CD1c-positive myeloid dendritic cell (primary cell): ENCODE measurements around the gene SLC25A22.
A peak's percentile ranks its signal among the peaks of the same experiment; 100 is the strongest.

Experiments
- DNase-seq: peaks from one replicate; pipeline ENCODE4 v3.0.0-alpha.2; 2016; ENCODE audit errors: extremely low spot score

Gene SLC25A22

GRCh38 chr11:773425-773824 is 24.7 kb downstream of the SLC25A22 start:
- DNase-seq = no peak

DNA sequence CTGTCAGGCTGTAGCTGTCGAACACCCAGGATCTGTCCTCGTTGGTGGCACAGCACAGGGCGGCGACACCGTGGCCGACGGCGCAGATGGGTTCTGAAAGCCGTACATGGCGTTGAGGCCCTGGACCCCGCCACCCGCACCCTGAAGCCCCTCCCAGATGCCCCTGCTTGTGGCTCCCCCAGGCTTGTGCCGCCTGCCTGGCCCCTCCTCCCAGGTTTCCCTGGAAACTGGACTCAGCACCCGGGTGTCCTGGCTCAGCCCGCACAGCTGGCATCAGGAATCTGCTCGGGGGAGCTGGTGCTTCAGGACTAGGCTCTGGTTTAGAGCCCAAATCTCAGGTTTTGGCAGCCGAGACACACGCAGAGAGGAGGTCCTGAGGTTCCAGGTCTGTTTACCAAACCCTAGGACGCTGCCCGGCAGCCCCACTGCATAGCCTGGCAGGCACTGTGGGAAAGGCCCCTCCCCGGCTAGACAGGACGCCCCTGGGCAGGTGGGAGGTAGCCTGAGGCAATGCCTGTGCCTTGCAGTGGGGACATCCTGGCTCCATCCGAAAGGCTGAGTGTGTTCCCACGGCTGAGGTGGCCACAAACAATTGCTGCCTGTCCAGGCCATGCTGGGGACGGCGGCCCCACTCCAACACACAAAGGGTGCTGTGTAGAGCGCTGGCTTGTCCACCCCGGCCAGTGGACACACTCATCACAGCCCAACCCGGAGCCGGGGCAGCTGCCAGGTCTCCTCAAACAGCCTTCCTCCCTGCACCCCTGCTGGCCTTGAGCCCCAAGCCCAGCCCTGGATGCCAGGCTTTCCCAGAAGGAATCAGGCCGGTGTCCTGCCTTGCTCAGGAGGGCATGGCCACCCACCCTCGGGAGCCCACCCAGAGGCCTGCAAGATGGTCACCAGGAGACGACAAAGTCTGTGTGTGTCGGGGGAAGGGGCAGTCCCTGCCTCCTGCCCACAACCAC is 25.4 kb downstream of the SLC25A22 start:
- no peak for DNase-seq

- no peak for DNase-seq
Measured at GRCh38 chr11:771617-772204, 26.4 kb downstream of the SLC25A22 start.

- no peak for DNase-seq
Measured at GRCh38 chr11:770642-771616, 27.2 kb downstream of the SLC25A22 start.

- no peak for DNase-seq
Measured at GRCh38 chr11:769887-770641, 28.0 kb downstream of the SLC25A22 start.

- no peak for DNase-seq
Measured at GRCh38 chr11:767238-767637, 30.8 kb downstream of the SLC25A22 start.

DNA sequence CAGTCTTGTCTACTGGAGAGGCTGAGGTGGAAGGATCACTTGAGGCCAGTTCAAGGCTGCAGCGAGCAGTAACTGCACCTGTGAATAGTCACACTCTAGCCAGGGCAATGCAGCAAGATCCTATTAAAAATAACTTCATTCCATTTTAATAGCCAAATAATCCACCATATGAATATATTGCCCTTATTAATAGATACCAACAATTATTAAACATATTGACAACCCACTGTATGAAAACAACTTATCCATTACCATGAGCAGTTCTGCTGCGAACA is 31.2 kb downstream of the SLC25A22 start:
- DNase-seq = no peak

GRCh38 chr11:766106-766935 is 31.8 kb downstream of the SLC25A22 start:
- DNase-seq = peak; percentile 69

GRCh38 chr11:765802-766091 is 32.3 kb downstream of the SLC25A22 start:
- no peak for DNase-seq

- DNase-seq = peak; percentile 64
Measured at GRCh38 chr11:765025-765801, 32.9 kb downstream of the SLC25A22 start.

- DNase-seq = no peak
Measured at GRCh38 chr11:764322-765024, 33.6 kb downstream of the SLC25A22 start.

DNA sequence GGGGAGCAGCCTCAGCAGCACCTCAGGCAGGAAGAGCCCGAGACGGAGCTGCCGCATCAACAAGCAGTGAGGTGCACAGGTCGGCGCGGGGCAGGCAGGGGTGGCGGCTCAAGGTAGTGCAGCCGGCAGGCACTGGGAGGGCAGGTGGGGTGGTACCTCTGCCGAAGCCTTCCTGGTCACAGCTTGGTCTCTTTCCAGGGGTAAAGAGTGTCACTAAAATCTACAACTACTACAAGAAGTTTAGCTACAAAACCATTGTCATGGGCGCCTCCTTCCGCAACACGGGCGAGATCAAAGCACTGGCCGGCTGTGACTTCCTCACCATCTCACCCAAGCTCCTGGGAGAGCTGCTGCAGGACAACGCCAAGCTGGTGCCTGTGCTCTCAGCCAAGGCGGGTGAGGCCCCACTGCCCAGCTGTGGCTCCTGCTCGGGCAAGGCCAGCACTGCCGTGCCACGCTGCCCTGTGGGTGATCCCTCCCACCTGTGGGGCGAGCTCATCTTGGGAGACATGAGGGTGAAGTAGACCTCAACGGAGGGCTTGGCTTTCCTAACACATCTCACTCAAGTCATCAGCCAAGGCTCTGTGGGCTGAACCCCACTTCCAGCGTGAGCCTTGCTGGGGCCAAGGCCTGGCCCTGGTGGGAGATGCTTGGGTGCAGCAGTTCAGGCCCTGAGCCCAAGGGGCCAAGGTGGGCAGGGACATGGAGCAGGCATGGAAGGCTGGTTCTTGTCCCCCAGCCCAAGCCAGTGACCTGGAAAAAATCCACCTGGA is 34.3 kb downstream of the SLC25A22 start:
- DNase-seq = no peak

- DNase-seq = no peak
Measured at GRCh38 chr11:763073-763463, 35.0 kb downstream of the SLC25A22 start.

DNA sequence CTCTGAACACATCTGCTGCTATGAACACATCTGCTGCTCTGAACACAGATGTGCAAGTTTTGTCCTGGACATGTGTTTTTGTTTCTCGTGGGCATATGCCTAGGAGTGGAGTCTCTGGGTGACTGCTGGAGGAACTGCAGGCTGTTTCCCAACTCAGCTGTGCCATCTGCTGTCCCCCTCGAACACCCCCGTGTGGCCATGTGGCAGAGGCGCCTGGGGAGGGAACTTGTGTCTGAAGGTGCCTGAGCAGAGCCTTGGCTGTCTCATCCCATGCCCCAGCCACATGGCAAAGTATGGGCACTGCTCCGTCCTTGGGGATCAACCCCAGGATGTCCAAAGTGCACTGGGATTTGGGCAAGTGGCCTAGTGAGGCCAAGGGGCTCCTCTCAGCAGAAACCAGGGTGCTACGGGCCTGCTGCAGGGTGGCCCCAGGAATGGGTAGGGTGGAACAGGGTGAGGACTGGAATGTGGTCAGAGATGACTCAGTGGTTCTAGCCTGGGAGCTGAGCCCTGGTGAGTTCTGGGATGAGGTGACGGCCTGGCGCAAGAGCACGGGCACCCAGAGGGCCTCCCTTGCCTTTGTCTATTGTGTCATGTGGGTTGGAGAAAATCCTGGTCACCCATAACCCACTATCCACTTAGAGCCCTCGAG is 35.5 kb downstream of the SLC25A22 start:
- DNase-seq = peak; percentile 52

DNA sequence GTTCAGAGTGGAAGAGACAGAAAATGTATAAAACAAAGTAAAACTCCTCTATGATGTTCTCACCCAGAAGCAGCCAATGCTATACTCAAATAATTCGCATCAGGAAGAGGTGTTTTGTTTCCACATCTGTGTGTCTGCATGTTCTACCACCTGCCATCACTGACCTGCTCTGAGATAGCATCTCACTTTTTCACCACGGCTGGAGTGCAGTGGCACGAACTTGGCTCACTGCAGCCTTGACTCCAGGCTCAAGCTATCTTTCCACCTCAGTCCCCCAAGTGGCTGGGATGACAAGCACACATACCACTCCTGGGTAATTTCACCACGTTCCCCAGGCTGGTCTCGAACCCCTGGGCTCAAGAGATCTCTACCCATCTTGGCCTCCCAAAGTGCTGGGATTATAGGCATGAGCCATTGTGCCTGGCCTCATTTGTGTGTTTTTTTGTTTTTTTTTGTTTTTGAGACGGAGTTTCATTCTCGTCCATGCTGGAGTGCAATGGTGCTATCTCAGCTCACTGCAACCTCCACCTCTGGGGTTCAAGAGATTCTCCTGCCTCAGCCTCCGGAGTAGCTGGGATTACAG is 36.5 kb downstream of the SLC25A22 start:
- no peak for DNase-seq

DNA sequence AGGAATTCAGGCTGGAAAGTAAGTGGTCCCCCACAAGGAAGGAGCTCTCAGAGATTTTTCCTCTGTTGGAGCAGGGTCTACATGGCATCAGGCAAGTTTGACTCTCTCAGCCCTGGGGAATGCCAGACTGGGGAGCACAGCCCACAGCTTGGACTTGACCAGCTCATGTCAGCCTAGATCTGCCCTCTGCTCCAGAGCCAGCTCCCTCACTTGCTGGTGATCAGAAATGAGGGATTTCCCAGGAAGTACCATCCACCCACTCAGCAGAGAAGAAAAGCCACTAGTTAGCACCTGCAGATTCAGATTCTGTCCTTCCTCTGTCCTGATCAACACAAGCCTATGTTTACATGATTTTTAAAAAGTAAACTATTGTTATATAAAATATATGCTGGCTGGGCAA is 37.8 kb downstream of the SLC25A22 start:
- no peak for DNase-seq

- peak; percentile 57 for DNase-seq
Measured at GRCh38 chr11:749731-750130, 48.4 kb downstream of the SLC25A22 start.

DNA sequence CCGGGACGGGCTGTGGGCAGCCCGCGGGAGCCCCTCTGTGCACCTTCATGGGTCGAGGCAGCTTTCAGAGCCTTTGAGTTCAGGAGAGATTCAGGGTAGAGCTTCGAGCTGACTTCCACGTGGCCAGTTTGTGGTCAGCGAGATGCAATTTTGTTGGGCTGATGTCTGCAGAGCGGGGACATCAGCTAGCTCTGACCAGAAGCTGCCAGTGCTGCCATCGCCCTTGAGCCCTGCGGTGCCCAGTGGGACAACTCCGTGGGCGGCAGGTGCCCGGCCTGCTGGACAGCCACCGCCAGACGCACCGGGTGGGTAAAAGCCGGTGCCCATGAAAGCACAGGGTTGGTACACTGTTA is 50.1 kb downstream of the SLC25A22 start:
- DNase-seq = peak; percentile 41
